Measurements from ENCODE around the gene PPL.

The PPL gene

DNA sequence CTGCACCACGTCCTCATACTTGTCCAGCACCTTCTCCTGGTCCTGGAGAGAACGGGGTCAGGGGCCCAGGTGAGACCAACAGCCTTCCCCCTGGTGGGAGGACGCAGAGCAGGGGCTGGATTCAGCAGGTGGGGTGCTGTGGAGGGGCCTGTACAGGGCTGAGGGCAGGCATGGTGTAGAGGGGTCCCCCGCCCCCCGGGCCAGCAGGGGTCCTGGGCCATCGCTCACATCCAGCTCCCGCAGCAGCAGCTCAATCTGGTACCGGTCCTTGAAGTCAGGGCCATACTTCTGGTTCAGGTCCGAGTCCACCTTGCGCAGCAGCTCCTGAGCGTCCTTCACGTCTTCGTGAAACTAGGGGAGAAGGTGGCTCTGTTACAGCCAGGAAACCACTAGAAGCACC lies 41.6 kb downstream of the PPL start:
- TF ChIP-seq MAX (IDR thresholded peaks at IDR 0.05) (no peak), ZBTB7A (IDR thresholded peaks at IDR 0.05; ENCODE audit: low read depth) (no peak), NFIC (IDR thresholded peaks at IDR 0.05) (no peak), TCF12 (IDR thresholded peaks at IDR 0.05; ENCODE audit: low read depth) (no peak), EP300 (IDR thresholded peaks at IDR 0.05; ENCODE audit: borderline replicate concordance) (no peak), CEBPB (IDR thresholded peaks at IDR 0.05) (no peak), USF1 (IDR thresholded peaks at IDR 0.05) (no peak)

DNA sequence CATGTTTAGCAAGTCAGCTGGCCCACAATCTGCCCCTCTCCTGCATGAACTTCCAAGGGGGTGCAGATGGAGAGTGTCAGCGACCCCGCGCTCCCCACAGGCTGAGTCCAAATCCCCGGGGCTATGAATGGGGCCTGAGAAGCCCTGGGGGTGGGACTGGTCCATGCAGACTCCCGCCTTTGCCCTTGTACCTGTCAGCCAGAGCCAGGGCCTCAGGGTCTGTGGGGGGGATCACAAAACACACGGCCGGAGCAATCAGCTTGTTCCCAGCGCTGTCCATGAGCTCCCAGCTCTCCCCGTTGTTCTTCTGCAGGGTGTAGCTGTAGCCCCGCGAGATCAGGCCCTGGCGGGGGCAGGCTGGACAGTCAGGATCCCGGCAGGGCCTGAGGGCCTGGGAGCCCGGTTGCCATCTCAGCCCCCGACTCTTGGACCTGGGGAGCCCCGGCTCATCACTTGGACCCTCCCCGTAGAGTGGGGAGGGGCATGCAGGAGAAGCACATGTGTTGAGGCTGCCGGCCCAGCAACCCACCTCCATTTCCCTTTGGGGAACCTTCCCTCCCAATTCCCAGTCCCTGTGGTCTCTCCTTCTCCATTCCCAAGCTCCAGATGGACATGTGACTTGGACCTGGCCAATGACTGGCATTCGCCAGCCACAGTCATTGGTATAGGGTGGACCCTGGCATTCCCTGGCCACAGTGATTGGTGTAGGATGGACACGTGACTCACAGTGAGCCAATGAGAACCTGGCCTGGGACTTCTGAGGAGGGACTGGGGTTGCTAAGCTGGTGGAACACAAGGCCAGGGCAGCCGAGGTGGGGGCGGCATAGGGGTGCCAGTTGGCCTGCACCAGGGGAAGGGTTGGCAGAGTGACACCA lies 42.4 kb downstream of the PPL start:
- TF ChIP-seq EP300 (IDR thresholded peaks at IDR 0.05; ENCODE audit: borderline replicate concordance) = no peak
- TF ChIP-seq USF1 (IDR thresholded peaks at IDR 0.05) = peak; percentile 87
- TF ChIP-seq NFIC (IDR thresholded peaks at IDR 0.05) = no peak

DNA sequence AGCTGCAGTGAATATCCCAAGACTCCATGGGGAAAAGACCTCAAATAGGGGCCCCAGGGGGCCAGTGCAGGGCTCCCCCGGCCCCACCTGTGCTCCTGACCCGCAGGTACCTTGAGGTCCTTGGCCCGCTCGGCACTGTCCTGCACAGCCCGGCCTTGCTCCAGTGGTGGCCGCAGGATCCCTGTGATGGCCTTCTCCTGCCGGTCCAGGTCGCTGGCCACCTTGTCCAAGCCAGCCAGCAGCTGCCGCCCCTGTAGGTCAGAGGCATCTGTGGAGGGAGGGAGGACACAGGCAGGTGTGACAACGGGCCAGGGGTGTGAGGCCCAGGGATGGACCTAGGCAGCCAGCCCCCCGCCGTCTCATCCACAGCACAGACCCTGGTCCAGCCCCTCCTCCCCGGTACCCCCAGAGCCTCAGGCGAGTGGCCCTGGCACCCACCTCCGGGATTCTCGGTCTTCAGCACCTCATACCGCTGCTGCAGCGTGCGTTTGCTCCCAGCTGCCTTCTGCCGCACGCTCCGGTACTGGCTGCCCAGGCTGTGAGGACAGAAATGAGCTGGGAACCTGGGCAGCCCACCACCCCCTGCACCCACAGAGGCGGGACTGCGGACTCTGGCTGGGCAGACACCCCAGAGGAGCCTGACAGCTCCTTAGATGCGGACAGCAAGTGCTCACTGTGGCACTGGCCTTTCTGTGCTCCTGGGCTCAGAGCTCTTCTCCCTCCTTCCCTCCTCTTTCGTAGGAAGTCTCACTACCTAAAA lies 43.7 kb downstream of the PPL start:
- TF ChIP-seq YY1 (IDR thresholded peaks at IDR 0.05; ENCODE audit: low read depth) = no peak
- TF ChIP-seq NFIC (IDR thresholded peaks at IDR 0.05) = no peak
- TF ChIP-seq USF1 (IDR thresholded peaks at IDR 0.05) = no peak
- TF ChIP-seq RAD21 (IDR thresholded peaks at IDR 0.05; ENCODE audit: low read depth) = no peak
- no peak for TF ChIP-seq TCF12 (IDR thresholded peaks at IDR 0.05; ENCODE audit: low read depth)
- no peak for TF ChIP-seq EGR1 (IDR thresholded peaks at IDR 0.05)
- TF ChIP-seq MAX (IDR thresholded peaks at IDR 0.05) = no peak
- no peak for TF ChIP-seq CREB1 (IDR thresholded peaks at IDR 0.05; ENCODE audit: low read depth)
- TF ChIP-seq FOXM1 (IDR thresholded peaks at IDR 0.05; ENCODE audit: borderline replicate concordance, low read depth) = no peak

GRCh38 chr16:4892361-4893102 lies 44.4 kb downstream of the PPL start:
- TF ChIP-seq TCF12 (IDR thresholded peaks at IDR 0.05; ENCODE audit: low read depth) (no peak), FOXM1 (IDR thresholded peaks at IDR 0.05; ENCODE audit: borderline replicate concordance, low read depth) (no peak), TAF1 (IDR thresholded peaks at IDR 0.05; ENCODE audit: low read depth) (no peak), TEAD4 (IDR thresholded peaks at IDR 0.05) (no peak), NFIC (IDR thresholded peaks at IDR 0.05) (no peak), YY1 (IDR thresholded peaks at IDR 0.05; ENCODE audit: low read depth) (no peak), CEBPB (IDR thresholded peaks at IDR 0.05) (no peak), CREB1 (IDR thresholded peaks at IDR 0.05; ENCODE audit: low read depth) (no peak), MAX (IDR thresholded peaks at IDR 0.05) (no peak), RAD21 (IDR thresholded peaks at IDR 0.05; ENCODE audit: low read depth) (no peak), EGR1 (IDR thresholded peaks at IDR 0.05) (no peak), ZBTB7A (IDR thresholded peaks at IDR 0.05; ENCODE audit: low read depth) (no peak), USF1 (IDR thresholded peaks at IDR 0.05) (no peak), EP300 (IDR thresholded peaks at IDR 0.05; ENCODE audit: borderline replicate concordance) (no peak)
- TF ChIP-seq, protein P1, sequence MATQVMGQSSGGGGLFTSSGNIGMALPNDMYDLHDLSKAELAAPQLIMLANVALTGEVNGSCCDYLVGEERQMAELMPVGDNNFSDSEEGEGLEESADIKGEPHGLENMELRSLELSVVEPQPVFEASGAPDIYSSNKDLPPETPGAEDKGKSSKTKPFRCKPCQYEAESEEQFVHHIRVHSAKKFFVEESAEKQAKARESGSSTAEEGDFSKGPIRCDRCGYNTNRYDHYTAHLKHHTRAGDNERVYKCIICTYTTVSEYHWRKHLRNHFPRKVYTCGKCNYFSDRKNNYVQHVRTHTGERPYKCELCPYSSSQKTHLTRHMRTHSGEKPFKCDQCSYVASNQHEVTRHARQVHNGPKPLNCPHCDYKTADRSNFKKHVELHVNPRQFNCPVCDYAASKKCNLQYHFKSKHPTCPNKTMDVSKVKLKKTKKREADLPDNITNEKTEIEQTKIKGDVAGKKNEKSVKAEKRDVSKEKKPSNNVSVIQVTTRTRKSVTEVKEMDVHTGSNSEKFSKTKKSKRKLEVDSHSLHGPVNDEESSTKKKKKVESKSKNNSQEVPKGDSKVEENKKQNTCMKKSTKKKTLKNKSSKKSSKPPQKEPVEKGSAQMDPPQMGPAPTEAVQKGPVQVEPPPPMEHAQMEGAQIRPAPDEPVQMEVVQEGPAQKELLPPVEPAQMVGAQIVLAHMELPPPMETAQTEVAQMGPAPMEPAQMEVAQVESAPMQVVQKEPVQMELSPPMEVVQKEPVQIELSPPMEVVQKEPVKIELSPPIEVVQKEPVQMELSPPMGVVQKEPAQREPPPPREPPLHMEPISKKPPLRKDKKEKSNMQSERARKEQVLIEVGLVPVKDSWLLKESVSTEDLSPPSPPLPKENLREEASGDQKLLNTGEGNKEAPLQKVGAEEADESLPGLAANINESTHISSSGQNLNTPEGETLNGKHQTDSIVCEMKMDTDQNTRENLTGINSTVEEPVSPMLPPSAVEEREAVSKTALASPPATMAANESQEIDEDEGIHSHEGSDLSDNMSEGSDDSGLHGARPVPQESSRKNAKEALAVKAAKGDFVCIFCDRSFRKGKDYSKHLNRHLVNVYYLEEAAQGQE (IDR thresholded peaks at IDR 0.05; ENCODE audit: low read depth) = no peak

DNA sequence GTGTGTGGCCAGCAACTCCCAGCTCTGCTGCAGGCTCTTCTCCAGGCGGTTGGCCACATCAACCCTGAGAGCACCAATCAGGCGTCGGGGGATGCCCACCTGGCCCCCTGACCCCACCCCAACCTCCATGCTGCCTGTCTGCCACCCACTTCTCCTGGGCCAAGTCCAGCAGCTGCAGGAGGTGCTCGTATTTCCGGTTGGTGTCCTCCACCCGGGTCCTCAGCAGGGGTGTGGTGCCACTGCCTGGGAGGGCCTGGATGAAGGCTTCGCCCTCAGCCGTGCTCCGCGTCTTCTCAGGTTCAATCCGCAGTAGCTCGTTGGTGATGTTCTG lies 45.1 kb downstream of the PPL start:
- 0 out of 2 replicates have a peak, but pooled peaks have one; percentile 28 for TF ChIP-seq NFIC (IDR thresholded peaks at IDR 0.05)
- peak; percentile 11; the same call in 1 of the 2 replicates for TF ChIP-seq EGR1 (IDR thresholded peaks at IDR 0.05)
- peak; percentile 11; the same call in 1 of the 2 replicates for TF ChIP-seq EP300 (IDR thresholded peaks at IDR 0.05; ENCODE audit: borderline replicate concordance)
- TF ChIP-seq CEBPB (IDR thresholded peaks at IDR 0.05) = no peak
- no peak for TF ChIP-seq TEAD4 (IDR thresholded peaks at IDR 0.05)
- TF ChIP-seq, protein P1 (IDR thresholded peaks at IDR 0.05; ENCODE audit: low read depth) = no peak
- TF ChIP-seq YY1 (IDR thresholded peaks at IDR 0.05; ENCODE audit: low read depth) = no peak
- TF ChIP-seq TCF12 (IDR thresholded peaks at IDR 0.05; ENCODE audit: low read depth) = no peak
